Upper lobe of left lung (tissue), 4 donors: ENCODE data around the gene RAB11A.

ENCODE experiments used
- POLR2A ChIP-seq, 4 donors: fragments of 450-650 bp; IDR thresholded peaks; one replicate each; pipeline ENCODE4 v1.5.1; 2016 to 2017; ENCODE audit warnings: antibody characterized with exemption in 4 of 4, mild to moderate bottlenecking in 2 of 4
- TF ChIP-seq, protein P1 (sequence below), 6 experiments: fragments of 450-650 bp in 4 of 6; fragments of 200-600 bp in 2 of 6; sonication (generic) in 2 of 6; IDR thresholded peaks; one replicate each; pipeline ENCODE4 v1.5.1; 2016 to 2019; ENCODE audit warnings: antibody characterized with exemption in 6 of 6

DNA sequence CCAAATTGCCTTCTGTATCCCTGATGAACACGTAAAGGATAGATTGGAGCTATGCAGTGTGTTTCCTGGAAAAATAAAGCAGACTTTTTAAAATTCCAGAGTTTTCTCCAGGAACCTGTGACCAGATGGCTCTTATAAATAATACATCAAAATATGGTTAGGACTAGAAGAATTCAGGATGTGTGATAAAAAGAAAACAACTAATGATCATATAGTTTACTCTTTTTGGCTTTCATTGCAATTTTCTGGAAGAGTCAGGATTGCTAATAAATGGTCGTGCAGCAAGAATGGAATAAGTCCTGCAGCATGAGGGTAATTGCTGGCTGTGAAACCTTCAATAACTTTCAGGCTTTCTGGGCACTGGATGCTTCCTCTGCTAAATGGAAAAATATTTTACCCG, 47.0 kb upstream of the RAB11A start:
- TF ChIP-seq, protein P1, sequence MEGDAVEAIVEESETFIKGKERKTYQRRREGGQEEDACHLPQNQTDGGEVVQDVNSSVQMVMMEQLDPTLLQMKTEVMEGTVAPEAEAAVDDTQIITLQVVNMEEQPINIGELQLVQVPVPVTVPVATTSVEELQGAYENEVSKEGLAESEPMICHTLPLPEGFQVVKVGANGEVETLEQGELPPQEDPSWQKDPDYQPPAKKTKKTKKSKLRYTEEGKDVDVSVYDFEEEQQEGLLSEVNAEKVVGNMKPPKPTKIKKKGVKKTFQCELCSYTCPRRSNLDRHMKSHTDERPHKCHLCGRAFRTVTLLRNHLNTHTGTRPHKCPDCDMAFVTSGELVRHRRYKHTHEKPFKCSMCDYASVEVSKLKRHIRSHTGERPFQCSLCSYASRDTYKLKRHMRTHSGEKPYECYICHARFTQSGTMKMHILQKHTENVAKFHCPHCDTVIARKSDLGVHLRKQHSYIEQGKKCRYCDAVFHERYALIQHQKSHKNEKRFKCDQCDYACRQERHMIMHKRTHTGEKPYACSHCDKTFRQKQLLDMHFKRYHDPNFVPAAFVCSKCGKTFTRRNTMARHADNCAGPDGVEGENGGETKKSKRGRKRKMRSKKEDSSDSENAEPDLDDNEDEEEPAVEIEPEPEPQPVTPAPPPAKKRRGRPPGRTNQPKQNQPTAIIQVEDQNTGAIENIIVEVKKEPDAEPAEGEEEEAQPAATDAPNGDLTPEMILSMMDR (IDR thresholded peaks at IDR 0.05) = no peak
- TF ChIP-seq POLR2A (IDR thresholded peaks at IDR 0.05) = no peak
